LHCN-M2 (cell line): ENCODE results near the gene ADAM30. TPM values are rescaled to one million over a fixed set of nuclear protein-coding genes. Genes with fewer than 3 reads are reported as not detected.

Experiments
- DNase-seq: peaks from one replicate; pipeline ENCODE4 v3.0.0-alpha.2; 2012; ENCODE audit warnings: low read depth
- polyA plus RNA-seq: library from polyadenylated mRNA; unstranded; fragments of >200 nt; gene quantifications from one replicate; pipeline ENCODE4 v1.2.1, GENCODE V29; 2012; ENCODE audit warnings: missing spikeins
- total RNA-seq: library from RNA; depleted of rRNA; stranded (reverse); fragments of >200 nt; gene quantifications from 2 replicates; pipeline ENCODE4 v1.2.3, GENCODE V29; 2014; rRNA removed

The ADAM30 gene
- total RNA-seq, result not detected in 2 replicates
- polyA plus RNA-seq, result not detected

DNA sequence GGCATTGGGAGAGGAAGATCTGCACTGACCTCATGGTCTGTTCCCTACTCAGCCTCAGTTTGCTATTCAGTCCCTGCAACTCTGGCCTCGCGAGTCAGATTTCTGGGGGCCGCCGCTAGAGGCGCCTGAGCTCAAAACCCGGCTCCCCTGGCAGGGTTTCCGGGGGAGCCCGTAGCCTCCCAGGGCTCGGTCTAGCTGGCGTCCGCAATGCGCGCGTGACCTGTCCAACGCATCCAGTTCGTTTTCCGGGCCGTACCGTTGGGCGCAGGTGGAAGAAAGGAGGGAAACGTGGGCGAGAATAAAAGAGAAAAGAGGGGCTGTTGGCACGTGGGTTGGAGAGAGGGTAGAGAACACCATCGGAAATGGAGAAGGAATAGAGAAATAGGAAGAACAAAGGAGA is at the start of gene ADAM30:
Gene ADAM30 (minus strand): TSS at position 213 of the 400 bp plus-strand sequence. CDS start 179 bp downstream, at position 34.
- no peak for DNase-seq

DNA sequence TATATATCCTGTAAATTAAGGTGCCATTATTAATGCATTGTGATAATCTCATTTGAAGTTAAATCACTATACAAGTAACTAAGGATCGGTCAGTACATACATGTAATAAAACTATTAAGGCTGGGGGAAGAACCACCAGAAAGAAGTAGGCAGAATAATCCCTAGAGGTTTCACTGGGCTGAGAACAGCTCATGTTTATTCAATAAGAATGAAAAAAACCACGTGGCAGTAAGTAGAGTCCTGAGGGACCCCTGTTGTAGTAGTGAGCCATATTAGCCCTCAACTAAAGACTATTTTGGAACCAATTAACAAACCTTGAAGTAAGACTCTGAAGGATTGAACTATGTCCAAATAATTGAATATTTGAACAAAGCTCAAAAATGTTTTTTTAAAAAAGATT is 46.9 kb upstream of the ADAM30 start:
- DNase-seq, result no peak

DNA sequence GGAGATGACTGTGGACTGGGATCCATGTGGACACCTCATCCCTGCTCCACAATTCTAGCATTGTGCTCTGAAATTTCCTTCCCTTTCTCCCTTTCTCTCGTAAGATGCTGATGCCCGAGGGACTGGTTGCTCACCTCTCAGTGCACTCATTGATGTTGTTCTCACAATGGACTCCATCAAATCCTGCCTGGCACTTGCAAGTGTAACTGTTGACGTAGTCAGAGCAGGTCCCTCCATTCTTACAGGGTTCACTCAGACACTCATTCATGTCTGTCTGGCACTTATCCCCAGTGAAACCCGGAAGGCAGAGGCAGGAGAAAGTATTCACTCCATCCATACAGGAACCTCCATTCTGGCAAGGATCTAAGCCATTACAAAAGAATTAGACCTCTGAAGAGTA is 45.1 kb upstream of the ADAM30 start:
- no peak for DNase-seq

DNA sequence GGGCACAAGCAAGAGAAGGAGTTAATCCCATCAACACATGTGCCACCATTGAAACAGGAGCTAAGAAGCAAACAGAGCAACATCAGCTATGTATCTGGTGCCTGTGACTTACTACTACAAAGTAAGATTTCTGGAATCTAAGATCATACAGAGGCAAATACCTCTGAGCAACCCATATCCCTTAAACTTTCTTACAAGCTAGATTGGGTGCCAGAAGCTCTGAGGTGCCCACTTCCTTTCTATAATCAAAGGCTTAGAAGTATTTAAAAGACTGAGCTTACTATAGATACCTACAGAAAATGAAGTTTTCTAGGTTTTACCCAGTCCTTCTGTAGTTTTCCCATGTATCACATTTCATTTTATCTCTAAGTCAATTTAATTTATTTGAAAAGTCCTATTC is 44.4 kb upstream of the ADAM30 start:
- no peak for DNase-seq

DNA sequence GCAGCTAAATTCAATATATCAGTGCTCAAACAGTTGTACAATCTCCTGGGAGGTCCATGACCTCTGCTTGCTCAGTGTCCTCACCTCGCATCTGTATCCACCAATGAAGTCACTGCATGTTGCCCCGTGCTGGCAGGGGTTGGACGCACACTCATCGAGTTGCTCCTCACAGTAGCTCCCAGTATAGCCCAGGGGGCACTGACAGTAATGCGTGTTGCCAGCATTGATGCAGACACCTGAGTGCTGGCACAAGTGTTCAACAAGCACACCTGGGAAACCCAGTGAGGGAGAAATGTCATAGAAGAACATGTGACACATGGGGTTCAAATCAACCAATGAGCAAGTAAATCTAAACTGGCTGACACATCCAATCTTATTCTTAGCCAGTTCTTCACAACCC is 40.9 kb upstream of the ADAM30 start:
- no peak for DNase-seq

DNA sequence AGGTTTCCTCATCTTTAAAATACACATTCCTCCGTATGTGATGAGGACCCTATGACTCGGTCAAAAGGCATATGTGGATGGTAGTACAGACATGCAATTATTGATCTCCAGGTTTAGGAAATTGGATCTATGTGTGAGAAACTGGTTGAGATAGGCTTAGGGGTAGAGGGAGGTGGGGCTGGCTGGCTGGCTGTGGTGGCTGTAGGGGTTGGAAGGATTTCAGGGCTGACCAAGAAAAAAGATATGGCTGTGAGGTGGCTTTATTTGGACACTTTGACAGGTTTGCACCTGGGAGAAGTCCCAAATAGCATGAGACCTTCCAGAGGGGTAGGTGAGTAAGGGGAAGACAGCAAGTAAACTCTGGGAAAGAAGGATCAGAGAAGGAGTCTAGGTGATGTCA is 39.6 kb upstream of the ADAM30 start:
- no peak for DNase-seq

DNA sequence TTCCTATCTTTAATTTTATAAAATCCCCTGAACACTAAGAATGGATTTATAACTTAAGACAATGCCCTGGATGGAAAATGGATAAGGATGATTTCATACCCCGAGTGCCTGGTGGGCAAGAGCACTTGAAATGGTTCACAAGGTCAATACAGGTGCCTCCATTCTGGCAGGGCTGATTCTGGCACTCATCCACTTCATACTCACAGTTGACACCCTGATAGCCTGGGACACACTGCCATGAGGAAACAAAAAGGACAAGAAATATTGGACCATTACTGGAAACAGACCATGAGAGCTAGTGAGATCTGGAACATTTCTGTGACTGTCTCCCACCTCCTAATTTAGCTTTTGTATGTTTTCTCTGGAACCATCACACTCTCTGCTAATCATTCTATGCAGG is 39.1 kb upstream of the ADAM30 start:
- no peak for DNase-seq

DNA sequence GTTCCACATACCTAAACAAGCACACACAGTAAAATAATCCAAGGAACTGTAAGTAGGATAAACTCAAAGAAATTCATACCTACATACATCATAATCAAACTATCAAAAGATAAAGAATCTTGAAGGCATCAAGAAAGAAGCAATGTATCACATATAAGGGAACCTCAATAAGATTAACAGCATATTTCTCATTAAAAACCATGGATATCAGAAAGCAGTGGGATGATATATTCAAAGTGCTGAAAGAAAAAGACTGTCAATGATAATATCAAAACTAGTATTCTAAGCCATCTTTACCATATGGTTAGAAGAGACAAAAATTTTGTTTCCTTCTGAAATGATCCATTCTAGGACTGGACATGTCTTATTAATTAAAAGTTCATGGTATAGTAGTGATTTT is 37.1 kb upstream of the ADAM30 start:
- no peak for DNase-seq

DNA sequence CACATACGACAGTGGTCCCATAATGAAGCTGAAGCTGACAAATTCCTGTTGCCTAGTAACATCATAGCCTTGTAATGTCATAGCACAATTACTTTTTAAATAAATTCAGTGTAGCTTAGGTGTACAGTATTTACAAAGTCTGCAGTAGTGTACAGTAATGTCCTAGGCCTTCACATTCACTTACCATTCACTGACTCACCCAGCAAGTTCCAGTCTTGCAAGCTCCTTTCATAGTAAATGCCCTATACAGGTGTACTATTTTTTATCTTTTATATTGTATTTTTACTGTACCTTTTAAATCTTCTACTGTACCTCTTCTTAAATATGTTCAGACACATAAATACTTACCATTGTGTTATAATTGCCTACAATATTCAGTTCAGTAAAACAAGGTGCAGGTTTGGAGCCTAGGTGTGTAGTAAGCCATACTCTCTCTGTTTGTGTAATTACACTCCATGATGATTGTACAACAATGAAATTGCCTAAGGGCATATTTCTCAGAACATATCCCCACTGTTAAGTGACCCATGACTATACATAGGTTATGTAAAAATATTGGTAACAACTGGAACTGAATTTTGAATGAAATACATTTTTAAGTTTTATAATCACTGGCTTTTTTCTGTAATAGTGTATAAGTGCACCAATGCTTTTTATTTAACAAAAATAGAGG is 33.5 kb upstream of the ADAM30 start:
- no peak for DNase-seq

DNA sequence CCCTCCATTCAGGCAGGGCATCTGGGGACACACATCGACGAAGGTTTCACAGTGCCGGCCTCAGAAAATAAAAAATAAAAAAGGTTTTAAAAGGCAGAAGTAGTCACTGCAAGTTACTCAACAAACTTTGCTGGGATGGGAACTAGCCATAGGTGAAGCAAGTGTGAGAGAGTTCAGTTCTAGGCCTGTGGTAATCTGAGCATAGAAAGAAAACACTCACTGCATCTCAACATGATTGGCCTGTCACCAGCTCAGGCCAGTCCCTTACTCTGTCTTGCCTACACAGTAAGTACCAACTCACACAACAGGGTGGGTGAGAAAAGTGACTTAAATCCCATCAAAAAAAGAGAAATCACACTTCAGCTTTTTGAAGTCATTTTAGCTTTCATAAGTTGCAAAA is 30.2 kb upstream of the ADAM30 start:
- peak; percentile 10 for DNase-seq

DNA sequence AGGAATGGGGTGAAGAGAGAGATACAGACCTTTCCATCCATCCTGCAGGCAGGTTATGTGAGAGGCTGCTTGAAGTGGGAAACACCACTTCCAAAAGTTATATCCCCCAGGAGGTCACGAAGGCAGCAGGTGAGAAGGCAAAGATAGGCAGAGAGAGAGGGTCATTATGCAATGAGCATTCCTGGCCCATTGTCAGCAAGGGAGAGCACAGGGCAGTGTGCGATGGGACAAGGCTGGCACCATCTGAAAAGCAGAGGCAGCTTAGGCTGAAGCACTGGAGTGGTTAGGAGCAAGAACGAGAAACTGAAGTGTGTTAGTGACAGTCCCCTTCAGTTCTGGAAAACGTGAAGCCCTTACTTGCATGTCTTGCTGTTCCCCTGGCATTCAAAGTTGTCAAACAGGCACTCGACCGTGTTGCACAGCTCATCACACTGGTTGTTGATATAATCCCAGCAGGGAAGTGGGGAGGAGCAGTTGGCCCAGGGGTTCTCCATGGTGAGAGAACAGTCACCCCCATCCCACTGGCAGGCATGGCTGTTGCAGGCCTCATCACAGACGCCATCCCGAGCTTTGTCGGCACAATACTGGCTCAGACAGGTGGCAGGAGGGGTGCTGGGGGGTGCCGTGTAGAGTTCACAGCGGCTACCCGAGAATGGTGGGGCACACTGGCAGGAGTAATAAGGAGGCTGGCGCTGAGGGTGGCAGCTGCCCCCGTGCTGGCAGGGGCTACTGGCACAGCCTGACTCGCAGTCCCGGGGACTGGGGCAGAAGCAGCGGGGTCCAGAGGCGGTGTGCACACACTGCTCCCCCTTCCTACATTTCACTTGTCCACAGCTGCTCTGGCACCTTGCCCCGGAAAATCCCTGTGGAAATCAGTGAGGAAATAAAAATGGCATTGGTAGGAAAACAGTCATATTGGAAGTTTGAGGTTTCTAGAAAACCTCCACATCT is 28.9 kb upstream of the ADAM30 start:
- DNase-seq, result peak; percentile 44

DNA sequence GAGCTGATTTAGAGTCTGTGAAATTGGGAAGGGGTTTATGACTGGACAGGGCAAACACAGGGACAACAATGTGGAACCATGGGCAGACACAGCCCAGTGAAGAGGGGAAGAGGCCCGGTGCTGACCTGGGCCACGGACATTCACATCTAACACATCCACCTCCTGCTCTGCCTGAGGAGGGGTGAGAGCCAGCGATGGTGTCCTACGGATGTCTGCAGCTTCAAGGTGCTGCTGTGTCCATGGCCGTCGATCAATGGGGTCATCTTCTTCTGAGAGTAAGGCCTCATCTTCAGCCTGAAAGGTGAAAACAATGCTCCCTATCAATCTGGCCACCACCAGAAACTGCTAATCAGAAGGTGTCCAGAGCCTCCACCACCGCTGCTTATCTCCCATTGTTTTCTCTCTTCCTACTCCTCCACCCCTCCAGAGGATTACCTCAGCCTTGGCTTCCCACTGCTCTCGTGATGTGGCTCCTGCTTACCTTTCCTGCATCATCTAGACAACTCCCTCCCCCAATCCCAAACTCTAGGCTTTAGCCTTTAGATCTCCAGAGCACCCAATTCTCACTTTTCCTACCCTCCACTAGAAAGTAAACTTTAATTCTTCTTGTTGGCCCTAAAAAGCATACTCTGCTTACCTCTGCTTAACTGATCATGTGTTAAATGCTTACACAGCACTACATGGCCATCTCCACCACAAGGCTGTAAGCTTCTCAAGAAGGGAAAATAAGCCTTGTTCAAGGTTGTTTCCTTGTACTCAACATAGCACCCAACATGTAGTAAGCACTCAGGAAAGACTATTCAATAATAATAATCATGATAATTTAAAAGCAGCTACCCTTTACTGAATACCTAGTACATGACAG is 24.0 kb upstream of the ADAM30 start:
- DNase-seq, result no peak

DNA sequence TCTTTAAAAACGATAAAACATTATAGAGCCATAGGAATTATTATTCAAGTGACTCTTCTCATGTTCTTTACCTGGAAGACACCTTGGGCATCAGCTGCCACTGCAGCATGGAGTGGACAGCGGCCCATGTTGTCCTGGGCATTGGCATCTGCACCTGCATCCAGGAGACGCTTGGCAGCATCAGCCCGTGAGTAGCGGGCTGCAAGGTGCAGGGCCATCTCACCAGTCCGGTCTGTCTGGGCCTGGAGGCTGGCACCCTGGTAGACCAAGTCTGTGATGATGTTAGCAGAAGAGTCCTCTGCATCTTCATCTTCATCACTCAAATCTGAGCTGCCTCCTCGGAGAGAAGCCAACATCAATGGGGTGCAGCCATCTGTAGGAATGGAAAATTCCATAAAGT is 22.9 kb upstream of the ADAM30 start:
- DNase-seq, result no peak

DNA sequence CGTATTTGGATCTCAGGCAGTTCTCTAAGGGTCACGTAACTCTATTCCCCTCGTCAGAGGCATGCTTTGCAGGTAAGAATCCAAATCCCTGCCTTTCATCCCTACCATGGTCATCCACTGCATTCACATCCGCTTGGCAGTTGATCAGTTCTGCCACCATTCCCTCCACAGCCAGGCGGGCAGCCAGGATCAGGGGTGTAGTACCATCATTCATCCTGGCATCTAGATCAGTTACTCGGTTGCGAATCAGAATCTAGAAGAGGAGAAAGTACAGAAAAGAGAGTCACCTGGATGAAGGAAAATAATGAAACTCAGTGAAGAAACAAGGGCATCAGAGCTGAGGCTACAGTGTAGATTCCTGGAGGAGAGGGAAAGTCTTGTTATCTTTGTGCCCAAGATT is 22.0 kb upstream of the ADAM30 start:
- DNase-seq, result no peak

DNA sequence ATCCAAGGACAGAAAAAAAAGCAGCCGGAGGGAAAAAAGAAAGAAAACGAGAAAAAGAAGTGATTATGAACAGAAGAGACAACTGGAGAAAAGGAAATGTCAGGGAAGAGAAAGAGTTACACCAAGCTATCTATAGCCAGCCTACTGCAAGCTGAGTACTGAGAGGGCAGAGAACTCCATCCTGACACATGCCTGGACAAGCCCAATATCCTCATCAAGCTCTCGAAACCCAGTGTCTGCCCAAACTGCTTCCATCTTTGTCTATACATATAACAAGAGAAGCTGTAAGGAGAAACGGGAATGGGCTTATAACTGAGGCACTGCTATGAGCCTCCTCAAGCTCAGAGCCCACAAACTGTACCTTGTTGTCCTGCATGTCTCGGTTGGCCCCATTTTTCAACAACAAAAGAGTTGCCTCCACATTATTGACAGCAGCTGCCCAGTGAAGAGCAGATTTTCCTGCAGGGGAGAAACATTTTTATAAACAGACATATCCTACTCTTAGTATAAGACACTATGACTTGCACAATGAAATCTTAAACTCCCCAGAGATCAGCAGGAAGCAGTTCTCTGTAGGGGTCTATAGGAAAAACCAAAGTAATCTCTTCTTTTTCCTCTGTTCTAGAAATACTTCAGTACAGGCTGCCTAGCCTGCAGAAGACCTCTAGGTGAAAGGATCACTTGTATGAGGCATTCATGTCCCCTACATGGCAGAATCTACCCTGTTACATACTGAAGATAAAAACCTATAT is 21.2 kb upstream of the ADAM30 start:
- no peak for DNase-seq

DNA sequence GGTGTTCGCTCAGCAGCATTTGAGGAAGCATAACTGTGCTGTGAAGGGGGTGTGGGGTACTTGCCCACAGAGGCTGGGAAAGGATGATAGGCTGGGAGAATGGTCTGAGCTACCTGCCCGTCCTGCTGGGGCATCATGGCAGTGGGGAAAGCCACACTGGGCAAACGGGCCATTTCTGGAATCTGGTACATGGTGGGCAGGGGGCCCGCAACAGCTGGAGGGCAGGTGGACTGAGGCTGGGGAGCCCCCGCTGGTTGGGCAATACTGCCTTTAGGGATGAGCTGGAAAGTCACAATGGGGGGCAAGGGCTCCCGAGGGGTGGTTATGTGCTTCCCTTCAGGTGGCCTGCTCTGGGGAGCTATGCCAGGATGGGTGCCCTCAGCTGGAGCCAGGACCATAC is 19.2 kb upstream of the ADAM30 start:
- no peak for DNase-seq

DNA sequence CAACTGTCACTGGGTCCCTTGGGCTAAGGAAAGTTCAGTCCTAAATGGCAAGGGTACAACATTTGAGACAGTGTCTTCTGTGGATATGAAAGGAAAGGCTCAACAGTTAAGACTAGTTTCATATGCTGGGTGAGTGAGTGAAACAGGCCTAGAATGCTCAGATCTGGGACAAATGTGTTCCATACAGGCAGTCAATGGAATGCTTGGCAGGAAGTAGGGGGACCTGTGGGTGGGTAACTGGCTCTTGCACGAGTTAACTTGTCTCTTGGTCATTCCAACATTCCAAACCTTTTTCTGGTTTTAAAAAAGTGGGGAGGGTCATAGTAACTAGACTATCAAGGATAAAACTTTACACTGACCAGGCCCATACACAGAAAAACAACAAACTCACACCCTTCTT is 17.8 kb upstream of the ADAM30 start:
- no peak for DNase-seq

DNA sequence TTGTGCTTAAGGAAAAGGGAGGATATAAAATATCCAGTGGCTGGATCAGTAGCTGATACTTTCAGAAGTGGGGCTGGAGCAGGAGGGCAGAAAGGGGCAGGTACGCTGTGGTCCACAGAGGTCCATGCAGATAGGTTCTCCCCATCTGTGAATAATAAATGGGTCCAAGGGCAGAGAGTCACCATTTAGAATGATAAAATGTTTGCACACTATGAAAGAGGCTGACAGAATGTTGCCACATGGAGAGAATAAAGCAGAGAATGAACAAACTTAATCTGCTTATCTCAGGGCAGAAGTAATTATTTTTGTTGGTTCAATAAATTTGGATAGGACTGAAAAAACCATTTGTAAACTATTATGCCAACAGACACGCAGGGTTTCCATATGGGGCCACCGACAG is 16.6 kb upstream of the ADAM30 start:
- no peak for DNase-seq

DNA sequence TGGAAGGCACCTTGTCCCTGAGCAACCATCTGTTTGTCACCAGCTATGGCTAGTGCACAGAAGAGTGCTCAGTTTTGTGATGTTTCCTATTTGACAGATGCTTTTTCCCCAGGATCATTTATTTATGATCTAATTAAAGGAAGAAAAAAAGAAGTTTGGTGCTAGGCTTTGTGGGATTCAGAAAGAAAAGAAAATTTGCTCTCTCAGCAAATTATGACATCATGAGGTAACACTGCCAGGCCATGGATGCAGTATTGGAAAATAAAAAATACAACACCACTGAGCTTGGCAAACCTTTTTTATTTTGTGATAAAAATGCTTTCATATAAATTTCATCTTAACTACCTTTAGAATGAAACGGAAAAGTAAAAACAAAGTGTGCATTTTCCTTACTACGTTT is 15.5 kb upstream of the ADAM30 start:
- DNase-seq, result no peak

DNA sequence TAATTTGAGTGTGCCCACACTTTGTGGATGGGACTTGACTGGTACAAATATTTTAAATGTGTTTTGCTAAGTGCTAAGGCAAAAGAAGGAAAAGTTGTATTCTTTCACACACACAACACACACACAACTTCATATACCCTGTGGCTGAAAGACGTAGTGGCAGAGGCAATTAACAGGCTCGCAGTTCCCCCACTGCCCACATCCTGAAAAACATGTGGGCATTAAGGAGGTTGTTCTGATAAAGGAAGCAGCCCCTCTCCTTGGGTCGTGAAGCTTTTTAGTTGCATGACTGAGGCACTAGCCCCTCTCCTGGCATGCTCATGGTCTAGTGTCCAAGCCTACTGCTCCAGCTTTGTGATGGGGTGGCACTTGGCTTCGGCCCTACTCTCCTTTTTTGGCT is 14.3 kb upstream of the ADAM30 start:
- no peak for DNase-seq

DNA sequence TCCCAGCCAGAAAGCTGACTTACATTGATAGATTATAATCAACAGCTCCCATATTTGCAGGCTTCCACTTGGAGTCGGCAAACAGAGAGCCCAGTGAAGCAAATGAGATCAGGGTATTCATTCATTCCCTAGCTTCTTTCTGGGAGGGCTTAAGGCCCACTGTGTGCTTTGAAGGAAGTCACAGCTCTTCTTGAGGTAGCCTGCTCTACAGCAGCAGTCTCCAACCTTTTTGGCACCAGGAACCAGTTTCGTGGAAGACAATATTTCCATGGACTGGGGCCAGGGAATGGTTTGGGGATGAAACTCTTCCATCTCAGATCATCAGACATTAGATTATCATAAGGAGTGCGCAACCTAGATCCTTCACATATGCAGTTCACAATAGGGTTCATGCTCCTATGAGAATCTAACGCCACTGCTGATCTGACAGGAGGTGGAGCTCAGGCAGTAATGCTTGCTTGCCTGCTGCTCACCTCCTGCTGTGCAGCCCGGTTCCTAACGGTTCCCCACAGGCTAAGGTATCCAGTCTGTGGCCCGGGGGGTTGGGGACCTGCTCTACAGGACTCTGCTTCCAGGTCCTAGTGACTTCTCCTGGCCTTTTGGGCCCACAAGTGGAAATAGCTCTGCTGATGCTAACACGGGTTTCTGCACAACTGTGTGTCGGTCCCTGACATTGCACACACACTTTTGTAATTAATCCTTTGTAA is 13.7 kb upstream of the ADAM30 start:
- no peak for DNase-seq
